Prostate gland (tissue), 2 donors: ENCODE data around the gene DBF4B. TPM values are rescaled to one million over a fixed set of nuclear protein-coding genes. Genes with fewer than 3 reads are reported as not detected.

Experiments used
- DNase-seq: peaks from one replicate; pipeline ENCODE4 v3.0.0-alpha.2; 2019; ENCODE audit warnings: low spot score
- H3K27ac ChIP-seq, 2 donors: fragments of 200-600 bp; sonication (generic); 2 replicates each; pipeline ENCODE4 v1.5.1; 2017 to 2019
- H3K27me3 ChIP-seq: fragments of 200-600 bp; sonication (generic); replicated peaks from 2 replicates; pipeline ENCODE4 v1.5.1; 2019; ENCODE audit not compliant: insufficient read depth
- H3K36me3 ChIP-seq, 2 donors: fragments of 200-600 bp; sonication (generic); 1 replicate in 1 of 2; 2 replicates in 1 of 2; pipeline versions ENCODE4 v1.5.1 to v1.8.1; 2017 to 2019
- H3K4me1 ChIP-seq: fragments of 200-600 bp; sonication (generic); replicated peaks from 2 replicates; pipeline ENCODE4 v1.5.1; 2019
- H3K4me3 ChIP-seq, 2 donors: fragments of 200-600 bp; sonication (generic); 2 replicates each; pipeline ENCODE4 v1.5.1; 2017 to 2019
- H3K9me3 ChIP-seq: fragments of 200-600 bp; sonication (generic); 2 replicates; pipeline ENCODE4 v1.5.1; 2017
- CTCF ChIP-seq, 4 experiments: fragments of 200-600 bp in 2 of 4; fragments of 450-650 bp in 2 of 4; sonication (generic) in 2 of 4; IDR thresholded peaks; 1 replicate in 3 of 4; 2 replicates in 1 of 4; pipeline ENCODE4 v1.5.1; 2016 to 2019; ENCODE audit warnings: antibody characterized with exemption in 4 of 4, mild to moderate bottlenecking in 2 of 4, moderate library complexity in 2 of 4
- POLR2A ChIP-seq: fragments of 450-650 bp; IDR thresholded peaks from one replicate; pipeline ENCODE4 v1.6.1; 2016; ENCODE audit warnings: antibody characterized with exemption, mild to moderate bottlenecking
- POLR2AphosphoS5 ChIP-seq: sonication (generic); formaldehyde crosslinking; IDR thresholded peaks from one replicate; pipeline ENCODE4 v1.6.1; 2017; ENCODE audit warnings: antibody characterized with exemption
- WGBS: methylation state at CpG from one replicate; pipeline ENCODE4 v1.1.5; 2018; 5-methylcytosine and 5-hydroxymethylcytosine counted together
- intact Hi-C: fragments of 100-400 bp; cut with DNase I; formaldehyde crosslinking; loops from one replicate; pipeline ENCODE4 v1.14.2; 2022
- small RNA-seq, 2 donors: library from RNA; depleted of rRNA; stranded (forward); fragments of <200 nt; gene quantifications; one replicate each; pipeline ENCODE3, GENCODE V24; 2016
- total RNA-seq, 2 donors: library from RNA; depleted of rRNA; stranded (reverse); fragments of >200 nt; gene quantifications; one replicate each; pipeline ENCODE4 v1.1.0, GENCODE V29; 2016

The DBF4B gene
- total RNA-seq, 2 donors from 2014 or later: 5.3 to 20.1 TPM

- intact Hi-C loops: no loop called here
- Histone ChIP-seq H3K4me1 (no peaks in the 10 kb centered on the region), H3K36me3 (no peaks in the 10 kb centered on the region), H3K9me3 (no peaks in the 10 kb centered on the region), H3K27me3 (no peaks in the 10 kb centered on the region), H3K27ac (peak overlapping the region; percentile 36 to 42), H3K4me3 (no peak overlapping the region)
- DNase-seq: no peak
- WGBS: 79% methylated on average over 9 of the region's 9 CpGs
- TF ChIP-seq POLR2A: no peak
- no peak for TF ChIP-seq POLR2AphosphoS5
- TF ChIP-seq CTCF (IDR thresholded peaks at IDR 0.05): no peak
Observed at GRCh38 chr17:44795421-44795820, 87.0 kb downstream of the DBF4B start.

GRCh38 chr17:44795928-44796327 lies 87.5 kb downstream of the DBF4B start:
- TF ChIP-seq POLR2AphosphoS5 (no peak), POLR2A (no peak), CTCF (IDR thresholded peaks at IDR 0.05) (no peak)
- H3K27me3 ChIP-seq: no peaks in the 10 kb centered on the region
- 79% methylated on average over 10 of the region's 10 CpGs for WGBS
- peak overlapping the region in 1 of 2 donors; percentile 5 for H3K4me3 ChIP-seq
- no peaks in the 10 kb centered on the region for H3K9me3 ChIP-seq
- H3K27ac ChIP-seq: peak overlapping the region; percentile 42 to 51
- no peak for DNase-seq
- no peaks in the 10 kb centered on the region for H3K4me1 ChIP-seq
- intact Hi-C loops: no loop called here
- H3K36me3 ChIP-seq: no peaks in the 10 kb centered on the region

- H3K27ac ChIP-seq: peak overlapping the region; percentile 51 to 72
- peak overlapping the region in 1 of 2 donors; percentile 6 for H3K4me3 ChIP-seq
- no peaks in the 10 kb centered on the region for H3K27me3 ChIP-seq
- DNase-seq: no peak
- no peaks in the 10 kb centered on the region for H3K36me3 ChIP-seq
- 85% methylated on average over 9 of the region's 9 CpGs for WGBS
- intact Hi-C loops: no loop called here
- no peaks in the 10 kb centered on the region for H3K4me1 ChIP-seq
- no peaks in the 10 kb centered on the region for H3K9me3 ChIP-seq
- no peak for TF ChIP-seq POLR2A
- TF ChIP-seq POLR2AphosphoS5: no peak
- TF ChIP-seq CTCF (IDR thresholded peaks at IDR 0.05): no peak
Observed at GRCh38 chr17:44796731-44797130, 88.3 kb downstream of the DBF4B start.

GRCh38 chr17:44797802-44798201 lies 89.3 kb downstream of the DBF4B start:
- no peaks in the 10 kb centered on the region for H3K36me3 ChIP-seq
- H3K4me3 ChIP-seq: no peak overlapping the region
- no peaks in the 10 kb centered on the region for H3K4me1 ChIP-seq
- no peaks in the 10 kb centered on the region for H3K27me3 ChIP-seq
- intact Hi-C loops: no loop called here
- no peak for DNase-seq
- peak overlapping the region; percentile 14 to 51 for H3K27ac ChIP-seq
- H3K9me3 ChIP-seq: no peaks in the 10 kb centered on the region
- WGBS: 70% methylated on average over 11 of the region's 11 CpGs
- TF ChIP-seq POLR2AphosphoS5 (peak; percentile 61), CTCF (IDR thresholded peaks at IDR 0.05) (no peak)

GRCh38 chr17:44798356-44798755 lies 89.9 kb downstream of the DBF4B start:
- peak overlapping the region; percentile 16 to 51 for H3K27ac ChIP-seq
- H3K4me3 ChIP-seq: no peak overlapping the region
- no peaks in the 10 kb centered on the region for H3K4me1 ChIP-seq
- H3K36me3 ChIP-seq: no peaks in the 10 kb centered on the region
- DNase-seq: no peak
- intact Hi-C loops: no loop called here
- H3K27me3 ChIP-seq: no peaks in the 10 kb centered on the region
- WGBS: 63% methylated on average over 2 of the region's 2 CpGs
- H3K9me3 ChIP-seq: no peaks in the 10 kb centered on the region
- TF ChIP-seq POLR2AphosphoS5 (no peak), POLR2A (no peak), CTCF (IDR thresholded peaks at IDR 0.05) (no peak)

Small RNA genes lying within 50 kb of the gene (small RNA-seq; reads per million reads assigned to genes)
- 0 reads per million in 2 donors for gene RN7SL819P

Other genes starting within 250 kb of the DBF4B start
- gene GPATCH8, start 205.3 kb upstream of the DBF4B start, total RNA-seq: 10 to 100 TPM; 25.2 to 42.8 TPM
- 10 to 100 TPM in 1 of 2 donors, 1 to 10 TPM in 1; 3.3 to 10.1 TPM for gene FZD2, start 151.2 kb upstream of the DBF4B start, total RNA-seq
- gene MEIOC, start 52.2 kb upstream of the DBF4B start, total RNA-seq: 10 to 100 TPM in 1 of 2 donors, not detected in 1; 21.8 TPM
- 10 to 100 TPM; 17.2 to 21.9 TPM for gene CCDC43, start 18.9 kb upstream of the DBF4B start, total RNA-seq
- 1 to 10 TPM in 1 of 2 donors, under 1 TPM in 1; 0.64 to 3.5 TPM for gene ADAM11, start 50.3 kb downstream of the DBF4B start, total RNA-seq
- 10 to 100 TPM in 1 of 2 donors, 1 to 10 TPM in 1; 5.3 to 18.3 TPM for gene GJC1, start 121.6 kb downstream of the DBF4B start, total RNA-seq
- gene HIGD1B, start 139.2 kb downstream of the DBF4B start, total RNA-seq: not detected
- gene EFTUD2, start 190.8 kb downstream of the DBF4B start, total RNA-seq: 10 to 100 TPM; 56.0 to 88.0 TPM
- gene GFAP, start 206.8 kb downstream of the DBF4B start, total RNA-seq: under 1 TPM in 1 of 2 donors, not detected in 1; 0.62 TPM
- 1 to 10 TPM; 1.8 to 2.5 TPM for gene KIF18B, start 239.1 kb downstream of the DBF4B start, total RNA-seq